Ovary (tissue), 3 donors: Measurements from ENCODE around the gene KCNJ16.

Experiments
- CTCF ChIP-seq, 3 donors: fragments of 450-650 bp in 2 of 3; fragments of 200-600 bp in 1 of 3; IDR thresholded peaks; one replicate each; pipeline versions ENCODE4 v1.5.1 to v1.8.0; 2016 to 2022; ENCODE audit warnings: antibody characterized with exemption in 3 of 3, mild to moderate bottlenecking in 1 of 3
- POLR2A ChIP-seq: fragments of 450-650 bp; IDR thresholded peaks from one replicate; pipeline ENCODE4 v1.6.1; 2017; ENCODE audit warnings: antibody characterized with exemption, mild to moderate bottlenecking, moderate library complexity
- donor health status: DM: no; HTN: no; CAD: no.

GRCh38 chr17:70172449-70172848 is 97.4 kb downstream of the KCNJ16 start:
- TF ChIP-seq POLR2A = no peak
- TF ChIP-seq CTCF (IDR thresholded peaks at IDR 0.05) = no peak
